HepG2 (cell line): ENCODE measurements around the gene IFIT2.

Experiments used
- CHCHD3 ChIP-seq: sonication (generic); formaldehyde crosslinking; IDR thresholded peaks from 2 replicates; pipeline ENCODE4 v1.8.0; 2022; ENCODE audit warnings: mild to moderate bottlenecking, missing genetic modification reagents, moderate library complexity
- FOXP1 ChIP-seq, 2 experiments: fragments of 450-650 bp in 1 of 2; IDR thresholded peaks; 2 replicates each; pipeline ENCODE4 v1.6.1; 2017 to 2018; ENCODE audit warnings: antibody characterized with exemption in 1 of 2
- TAF1 ChIP-seq: sonication (generic); formaldehyde crosslinking; IDR thresholded peaks from 2 replicates; pipeline ENCODE4 v1.4.0; 2020; ENCODE audit warnings: missing genetic modification reagents
- TFDP1 ChIP-seq: IDR thresholded peaks from 2 replicates; pipeline ENCODE4 v1.6.1; 2016; ENCODE audit warnings: missing compliant biosample characterization, missing genetic modification reagents, borderline replicate concordance
- ZNF292 ChIP-seq: sonication (generic); formaldehyde crosslinking; IDR thresholded peaks from 2 replicates; pipeline ENCODE4 v1.8.1; 2022; ENCODE audit warnings: mild to moderate bottlenecking, low read depth, missing genetic modification reagents, borderline replicate concordance
- TF ChIP-seq, protein P1 (sequence below): sonication (generic); formaldehyde crosslinking; IDR thresholded peaks from 2 replicates; pipeline ENCODE4 v1.4.0; 2020; ENCODE audit warnings: mild to moderate bottlenecking, missing genetic modification reagents
- TF ChIP-seq, protein P2 (sequence below): sonication (generic); formaldehyde crosslinking; IDR thresholded peaks from 2 replicates; pipeline ENCODE4 v1.5.0; 2020; ENCODE audit warnings: mild to moderate bottlenecking, missing genetic modification reagents, moderate library complexity
- TF ChIP-seq, protein P3 (sequence below): sonication (generic); formaldehyde crosslinking; IDR thresholded peaks from 2 replicates; pipeline ENCODE4 v1.8.0; 2023; ENCODE audit warnings: mild to moderate bottlenecking, missing genetic modification reagents

- TF ChIP-seq TFDP1 (CRISPR knock-in tag) (no peak), TAF1 (no peak), ZNF292 (CRISPR knock-in tag) (no peak), CHCHD3 (CRISPR knock-in tag) (no peak), FOXP1 (IDR thresholded peaks at IDR 0.05) (no peak), FOXP1 (CRISPR knock-in tag; IDR thresholded peaks at IDR 0.05) (no peak)
- TF ChIP-seq, protein P1, sequence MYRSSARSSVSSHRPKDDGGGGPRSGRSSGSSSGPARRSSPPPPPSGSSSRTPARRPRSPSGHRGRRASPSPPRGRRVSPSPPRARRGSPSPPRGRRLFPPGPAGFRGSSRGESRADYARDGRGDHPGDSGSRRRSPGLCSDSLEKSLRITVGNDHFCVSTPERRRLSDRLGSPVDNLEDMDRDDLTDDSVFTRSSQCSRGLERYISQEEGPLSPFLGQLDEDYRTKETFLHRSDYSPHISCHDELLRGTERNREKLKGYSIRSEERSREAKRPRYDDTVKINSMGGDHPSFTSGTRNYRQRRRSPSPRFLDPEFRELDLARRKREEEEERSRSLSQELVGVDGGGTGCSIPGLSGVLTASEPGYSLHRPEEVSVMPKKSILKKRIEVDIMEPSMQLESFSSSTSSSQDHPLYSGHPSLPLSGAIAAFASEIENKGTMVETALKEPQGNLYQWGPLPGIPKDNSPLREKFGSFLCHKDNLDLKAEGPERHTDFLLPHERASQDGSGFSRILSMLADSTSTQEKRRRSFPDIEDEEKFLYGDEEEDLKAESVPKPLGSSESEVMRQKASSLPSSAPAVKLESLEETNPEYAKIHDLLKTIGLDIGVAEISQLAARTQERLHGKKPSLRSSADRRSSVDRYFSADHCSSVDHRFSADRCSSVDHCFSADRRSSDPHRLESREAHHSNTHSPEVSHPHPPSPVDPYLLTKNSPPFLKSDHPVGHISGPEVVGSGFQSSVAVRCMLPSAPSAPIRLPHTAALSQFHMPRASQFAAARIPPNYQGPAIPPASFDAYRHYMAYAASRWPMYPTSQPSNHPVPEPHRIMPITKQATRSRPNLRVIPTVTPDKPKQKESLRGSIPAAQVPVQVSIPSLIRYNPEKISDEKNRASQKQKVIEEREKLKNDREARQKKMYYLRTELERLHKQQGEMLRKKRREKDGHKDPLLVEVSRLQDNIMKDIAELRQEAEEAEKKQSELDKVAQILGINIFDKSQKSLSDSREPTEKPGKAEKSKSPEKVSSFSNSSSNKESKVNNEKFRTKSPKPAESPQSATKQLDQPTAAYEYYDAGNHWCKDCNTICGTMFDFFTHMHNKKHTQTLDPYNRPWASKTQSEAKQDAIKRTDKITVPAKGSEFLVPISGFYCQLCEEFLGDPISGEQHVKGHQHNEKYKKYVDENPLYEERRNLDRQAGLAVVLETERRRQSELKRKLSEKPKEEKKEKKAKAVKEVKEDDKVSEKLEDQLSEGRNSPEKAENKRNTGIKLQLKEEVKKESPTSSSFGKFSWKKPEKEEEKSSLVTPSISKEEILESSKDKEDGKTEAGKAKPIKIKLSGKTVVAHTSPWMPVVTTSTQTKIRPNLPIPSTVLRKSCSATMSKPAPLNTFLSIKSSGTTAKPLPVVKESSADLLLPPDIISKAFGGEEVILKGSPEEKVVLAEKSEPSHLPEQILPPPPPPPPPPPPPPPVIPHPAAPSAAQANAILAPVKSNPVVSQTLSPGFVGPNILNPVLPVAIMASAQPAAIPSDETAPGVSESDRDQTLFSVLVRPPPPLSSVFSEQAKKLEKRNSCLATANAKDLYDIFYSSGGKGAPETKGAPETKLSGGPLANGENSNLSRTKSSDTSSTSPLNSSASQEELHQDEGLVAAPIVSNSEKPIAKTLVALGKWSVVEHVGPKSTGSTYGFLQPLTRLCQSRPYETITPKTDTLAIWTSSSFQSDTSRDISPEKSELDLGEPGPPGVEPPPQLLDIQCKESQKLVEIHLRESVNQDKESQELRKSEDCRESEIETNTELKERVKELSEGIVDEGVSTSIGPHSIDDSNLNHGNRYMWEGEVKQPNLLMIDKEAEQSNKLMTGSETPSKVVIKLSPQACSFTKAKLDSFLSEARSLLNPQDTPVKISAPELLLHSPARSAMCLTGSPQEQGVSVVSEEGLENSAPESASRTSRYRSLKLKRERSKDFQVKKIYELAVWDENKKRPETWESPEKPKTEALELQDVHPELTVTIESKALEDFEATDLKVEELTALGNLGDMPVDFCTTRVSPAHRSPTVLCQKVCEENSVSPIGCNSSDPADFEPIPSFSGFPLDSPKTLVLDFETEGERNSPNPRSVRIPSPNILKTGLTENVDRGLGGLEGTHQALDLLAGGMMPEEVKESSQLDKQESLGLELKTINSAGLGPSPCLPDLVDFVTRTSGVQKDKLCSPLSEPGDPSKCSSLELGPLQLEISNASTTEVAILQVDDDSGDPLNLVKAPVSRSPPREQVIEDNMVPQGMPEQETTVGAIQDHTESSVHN (CRISPR knock-in tag) = no peak
- TF ChIP-seq, protein P2, sequence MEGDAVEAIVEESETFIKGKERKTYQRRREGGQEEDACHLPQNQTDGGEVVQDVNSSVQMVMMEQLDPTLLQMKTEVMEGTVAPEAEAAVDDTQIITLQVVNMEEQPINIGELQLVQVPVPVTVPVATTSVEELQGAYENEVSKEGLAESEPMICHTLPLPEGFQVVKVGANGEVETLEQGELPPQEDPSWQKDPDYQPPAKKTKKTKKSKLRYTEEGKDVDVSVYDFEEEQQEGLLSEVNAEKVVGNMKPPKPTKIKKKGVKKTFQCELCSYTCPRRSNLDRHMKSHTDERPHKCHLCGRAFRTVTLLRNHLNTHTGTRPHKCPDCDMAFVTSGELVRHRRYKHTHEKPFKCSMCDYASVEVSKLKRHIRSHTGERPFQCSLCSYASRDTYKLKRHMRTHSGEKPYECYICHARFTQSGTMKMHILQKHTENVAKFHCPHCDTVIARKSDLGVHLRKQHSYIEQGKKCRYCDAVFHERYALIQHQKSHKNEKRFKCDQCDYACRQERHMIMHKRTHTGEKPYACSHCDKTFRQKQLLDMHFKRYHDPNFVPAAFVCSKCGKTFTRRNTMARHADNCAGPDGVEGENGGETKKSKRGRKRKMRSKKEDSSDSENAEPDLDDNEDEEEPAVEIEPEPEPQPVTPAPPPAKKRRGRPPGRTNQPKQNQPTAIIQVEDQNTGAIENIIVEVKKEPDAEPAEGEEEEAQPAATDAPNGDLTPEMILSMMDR (CRISPR knock-in tag) = no peak
- TF ChIP-seq, protein P3, sequence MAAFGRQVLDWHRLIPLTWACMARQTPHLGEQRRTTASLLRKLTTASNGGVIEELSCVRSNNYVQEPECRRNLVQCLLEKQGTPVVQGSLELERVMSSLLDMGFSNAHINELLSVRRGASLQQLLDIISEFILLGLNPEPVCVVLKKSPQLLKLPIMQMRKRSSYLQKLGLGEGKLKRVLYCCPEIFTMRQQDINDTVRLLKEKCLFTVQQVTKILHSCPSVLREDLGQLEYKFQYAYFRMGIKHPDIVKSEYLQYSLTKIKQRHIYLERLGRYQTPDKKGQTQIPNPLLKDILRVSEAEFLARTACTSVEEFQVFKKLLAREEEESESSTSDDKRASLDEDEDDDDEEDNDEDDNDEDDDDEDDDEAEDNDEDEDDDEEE (CRISPR knock-in tag) = no peak
These were observed 28.8 kb downstream of the IFIT2 start for GRCh38 chr10:89330537-89331212.
